ENCODE measurements around the gene HTR2B. TPM values are rescaled to one million over a fixed set of nuclear protein-coding genes. Genes with fewer than 3 reads are reported as not detected.
"Not testable (repeated sequence)": the region's sequence is repeated elsewhere in the genome, so short reads cannot be mapped to it uniquely, and the experiment has no call there.

HTR2B gene
- total RNA-seq, 4 donors from 2014 or later: 0.40 to 2.2 TPM; not detected in 2

GRCh38 chr2:231093933-231094332, 30.9 kb downstream of the HTR2B start:
- H3K9me3 ChIP-seq: no peaks in the 10 kb centered on the region
- TF ChIP-seq CTCF (IDR thresholded peaks at IDR 0.05) (no peak), POLR2A (IDR thresholded peaks at IDR 0.05) (no peak)
- peak overlapping the region in 1 of 4 donors; percentile 65 for H3K27ac ChIP-seq
- peaks cover 0 to 21% (median 2%) of the 10 kb centered on the region in 4 donors for H3K4me1 ChIP-seq
- no peak overlapping the region for H3K4me3 ChIP-seq
- H3K36me3 ChIP-seq: peaks cover 0 to 40% (median 0%) of the 10 kb centered on the region in 3 donors
- peak in 2 of 3 donors; percentile 52 to 57 for DNase-seq
- H3K27me3 ChIP-seq: no peaks in the 10 kb centered on the region

- Histone ChIP-seq H3K27ac (peak overlapping the region in 1 of 4 donors; percentile 6), H3K27me3 (no peaks in the 10 kb centered on the region), H3K36me3 (peaks cover 0 to 62% (median 2%) of the 10 kb centered on the region in 3 donors), H3K4me3 (no peak overlapping the region), H3K9me3 (no peaks in the 10 kb centered on the region), H3K4me1 (peaks cover 0 to 11% (median 0%) of the 10 kb centered on the region in 4 donors)
- TF ChIP-seq CTCF (IDR thresholded peaks at IDR 0.05) (no peak), POLR2A (IDR thresholded peaks at IDR 0.05) (no peak)
- no peak for DNase-seq
Measured at GRCh38 chr2:231088754-231089153, 36.1 kb downstream of the HTR2B start.

DNA sequence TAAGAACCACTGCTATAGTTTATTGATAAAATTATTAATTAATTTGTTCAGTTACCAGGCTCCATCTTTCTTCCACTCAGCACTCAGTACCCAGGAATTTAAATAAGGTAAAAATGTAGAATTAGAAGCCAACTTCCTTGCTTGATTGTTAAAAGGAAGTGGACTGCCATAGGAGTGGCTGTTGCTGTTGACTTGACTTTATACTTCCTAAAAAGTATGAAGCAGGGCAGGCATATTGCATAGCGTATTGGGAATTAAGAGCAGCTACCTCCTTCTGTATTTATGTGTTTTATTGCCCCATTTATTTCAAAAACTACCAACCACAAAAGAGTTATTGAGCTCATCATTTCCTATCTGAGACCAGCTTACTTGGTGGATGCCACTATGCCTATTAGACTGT, 40.3 kb downstream of the HTR2B start:
- H3K9me3 ChIP-seq: no peaks in the 10 kb centered on the region
- peaks cover 0 to 7% (median 0%) of the 10 kb centered on the region in 4 donors for H3K4me1 ChIP-seq
- no peak overlapping the region for H3K4me3 ChIP-seq
- DNase-seq: no peak
- H3K27me3 ChIP-seq: no peaks in the 10 kb centered on the region
- H3K36me3 ChIP-seq: peaks cover 0 to 94% (median 2%) of the 10 kb centered on the region in 3 donors
- no peak overlapping the region for H3K27ac ChIP-seq
- TF ChIP-seq POLR2A (IDR thresholded peaks at IDR 0.05) (no peak), CTCF (IDR thresholded peaks at IDR 0.05) (no peak)

DNA sequence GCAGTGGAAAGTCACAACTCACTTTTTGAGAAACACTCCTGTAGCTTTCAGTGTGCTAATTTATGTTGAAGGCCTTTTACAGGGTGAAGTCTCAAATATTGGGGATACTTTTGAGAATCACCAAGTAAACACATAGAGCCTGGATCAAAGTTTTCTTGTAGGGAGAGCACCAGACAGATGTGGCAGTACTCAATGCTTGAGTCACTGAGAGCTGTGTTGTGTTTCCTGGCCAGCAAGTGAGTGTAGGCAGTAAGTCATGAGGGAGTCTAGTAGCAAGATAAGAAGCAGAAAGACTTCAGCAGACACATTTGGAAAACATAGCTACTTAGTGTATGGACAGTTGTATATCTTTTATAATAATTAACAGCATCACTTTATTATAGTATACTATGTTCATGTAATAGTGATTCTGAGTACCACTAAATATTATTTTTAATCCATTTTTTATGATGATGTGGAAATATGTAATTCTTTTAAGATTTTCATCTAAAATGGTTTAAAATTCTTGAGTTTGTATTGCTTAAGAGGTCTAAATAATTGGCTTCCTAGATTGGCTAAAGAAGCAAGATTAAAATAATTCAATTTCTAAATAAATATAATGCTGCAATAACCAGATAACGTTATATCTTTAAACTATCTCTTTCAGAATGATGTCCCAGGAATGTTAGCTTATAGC, 55.3 kb downstream of the HTR2B start:
- no peaks in the 10 kb centered on the region for H3K27me3 ChIP-seq
- DNase-seq: no peak
- H3K4me1 ChIP-seq: peaks cover 0 to 7% (median 0%) of the 10 kb centered on the region in 4 donors
- no peak for TF ChIP-seq CTCF (IDR thresholded peaks at IDR 0.05)
- no peak for TF ChIP-seq POLR2A (IDR thresholded peaks at IDR 0.05)
- peaks cover 0 to 71% (median 0%) of the 10 kb centered on the region in 3 donors for H3K36me3 ChIP-seq
- no peaks in the 10 kb centered on the region for H3K9me3 ChIP-seq
- H3K4me3 ChIP-seq: no peak overlapping the region
- peak overlapping the region in 1 of 4 donors; percentile 30 for H3K27ac ChIP-seq

- DNase-seq: no peak
- H3K27ac ChIP-seq: peak overlapping the region in 2 of 4 donors; percentile 6 to 30
- no peaks in the 10 kb centered on the region for H3K9me3 ChIP-seq
- H3K36me3 ChIP-seq: peaks cover 0 to 75% (median 0%) of the 10 kb centered on the region in 3 donors
- no peak overlapping the region for H3K4me3 ChIP-seq
- no peak for TF ChIP-seq POLR2A (IDR thresholded peaks at IDR 0.05)
- TF ChIP-seq CTCF (IDR thresholded peaks at IDR 0.05): no peak
- peaks cover 0 to 7% (median 0%) of the 10 kb centered on the region in 4 donors for H3K4me1 ChIP-seq
- H3K27me3 ChIP-seq: no peaks in the 10 kb centered on the region
Measured at GRCh38 chr2:231068525-231069222, 56.2 kb downstream of the HTR2B start.

GRCh38 chr2:231067531-231067930, 57.3 kb downstream of the HTR2B start:
- H3K36me3 ChIP-seq: peaks cover 0 to 77% (median 0%) of the 10 kb centered on the region in 3 donors

More at GRCh38 chr2:231067531-231067930, 57.3 kb downstream of the HTR2B start:
- H3K27ac ChIP-seq: peak overlapping the region in 1 of 4 donors; percentile 6
- not testable (repeated sequence) for H3K4me1 ChIP-seq, H3K27me3 ChIP-seq, DNase-seq, H3K4me3 ChIP-seq, H3K9me3 ChIP-seq

Data from Peyer's patch (tissue), 4 donors.